ACC112 (cell line): ENCODE data around the gene CEP112.

Experiments
- H2AFZ ChIP-seq: fragments of 200-600 bp; sonication (generic); one replicate; pipeline ENCODE4 v1.6.0; 2017; ENCODE audit warnings: antibody characterized with exemption, low read length; ENCODE audit not compliant: unreplicated experiment
- H3K27ac ChIP-seq: fragments of 200-600 bp; sonication (generic); 2 replicates; pipeline ENCODE4 v1.5.1; 2014; ENCODE audit warnings: low read depth, mild to moderate bottlenecking, antibody characterized with exemption, low read length, moderate library complexity
- H3K27me3 ChIP-seq: fragments of 200-600 bp; sonication (generic); 2 replicates; pipeline ENCODE4 v1.6.1; 2014; ENCODE audit warnings: mild to moderate bottlenecking, antibody characterized with exemption, low read length, moderate library complexity, mixed read lengths; ENCODE audit not compliant: insufficient read depth
- H3K36me3 ChIP-seq: fragments of 200-600 bp; sonication (generic); 2 replicates; pipeline ENCODE4 v1.6.1; 2016; ENCODE audit warnings: mild to moderate bottlenecking, antibody characterized with exemption, low read length, moderate library complexity, mixed read lengths; ENCODE audit not compliant: insufficient read depth
- H3K4me1 ChIP-seq: fragments of 200-600 bp; sonication (generic); one replicate; pipeline ENCODE4 v1.6.1; 2016; ENCODE audit warnings: low read length, mixed read lengths; ENCODE audit not compliant: insufficient read depth, unreplicated experiment, control insufficient read depth
- H3K4me3 ChIP-seq: fragments of 200-600 bp; sonication (generic); 2 replicates; pipeline ENCODE4 v1.5.1; 2014; ENCODE audit warnings: mild to moderate bottlenecking, low read depth, low read length
- H3K79me2 ChIP-seq: fragments of 200-600 bp; sonication (generic); one replicate; pipeline ENCODE4 v1.6.0; 2016; ENCODE audit warnings: low read length; ENCODE audit not compliant: control insufficient read depth, unreplicated experiment, insufficient read depth

CEP112 gene

GRCh38 chr17:65637786-65638185 is 554.1 kb downstream of the CEP112 start:
- H3K4me3 ChIP-seq: no peak overlapping the region
- no peak overlapping the region for H3K27ac ChIP-seq
- H2AFZ ChIP-seq: no peak overlapping the region
- H3K4me1 ChIP-seq: no peaks in the 10 kb centered on the region
- H3K36me3 ChIP-seq: no peaks in the 10 kb centered on the region
- no peaks in the 10 kb centered on the region for H3K27me3 ChIP-seq
- H3K79me2 ChIP-seq: no peaks in the 10 kb centered on the region

GRCh38 chr17:65634533-65634932 is 557.4 kb downstream of the CEP112 start:
- H3K27ac ChIP-seq: no peak overlapping the region
- no peaks in the 10 kb centered on the region for H3K27me3 ChIP-seq
- H3K36me3 ChIP-seq: no peaks in the 10 kb centered on the region
- no peak overlapping the region for H3K4me3 ChIP-seq
- no peaks in the 10 kb centered on the region for H3K4me1 ChIP-seq
- H3K79me2 ChIP-seq: no peaks in the 10 kb centered on the region
- H2AFZ ChIP-seq: no peak overlapping the region

- H3K4me3 ChIP-seq: no peak overlapping the region
- no peak overlapping the region for H2AFZ ChIP-seq
- H3K27me3 ChIP-seq: no peaks in the 10 kb centered on the region
- no peak overlapping the region for H3K27ac ChIP-seq
- no peaks in the 10 kb centered on the region for H3K36me3 ChIP-seq
- H3K79me2 ChIP-seq: no peaks in the 10 kb centered on the region
- no peaks in the 10 kb centered on the region for H3K4me1 ChIP-seq
These were observed 557.9 kb downstream of the CEP112 start for GRCh38 chr17:65633988-65634387.

GRCh38 chr17:65633146-65633881 is 558.6 kb downstream of the CEP112 start:
- Histone ChIP-seq H3K27me3 (no peaks in the 10 kb centered on the region), H3K79me2 (no peaks in the 10 kb centered on the region), H3K4me1 (no peaks in the 10 kb centered on the region), H3K4me3 (no peak overlapping the region), H3K36me3 (no peaks in the 10 kb centered on the region), H3K27ac (no peak overlapping the region), H2AFZ (no peak overlapping the region)

GRCh38 chr17:65630502-65630901 is 561.4 kb downstream of the CEP112 start:
- no peaks in the 10 kb centered on the region for H3K27me3 ChIP-seq
- no peak overlapping the region for H3K27ac ChIP-seq
- H3K4me3 ChIP-seq: no peak overlapping the region
- no peak overlapping the region for H2AFZ ChIP-seq
- no peaks in the 10 kb centered on the region for H3K36me3 ChIP-seq
- H3K4me1 ChIP-seq: peaks cover 4% of the 10 kb centered on the region
- no peaks in the 10 kb centered on the region for H3K79me2 ChIP-seq

GRCh38 chr17:65629234-65629690 is 562.7 kb downstream of the CEP112 start:
- Histone ChIP-seq H3K27ac (no peak overlapping the region), H2AFZ (no peak overlapping the region), H3K79me2 (no peaks in the 10 kb centered on the region), H3K4me1 (peaks cover 4% of the 10 kb centered on the region), H3K36me3 (no peaks in the 10 kb centered on the region), H3K4me3 (no peak overlapping the region), H3K27me3 (no peaks in the 10 kb centered on the region)

- H3K4me3 ChIP-seq: no peak overlapping the region
These were observed 563.3 kb downstream of the CEP112 start for GRCh38 chr17:65628644-65629036.

GRCh38 chr17:65627891-65628643 is 563.9 kb downstream of the CEP112 start:
- H3K36me3 ChIP-seq: no peaks in the 10 kb centered on the region
- no peaks in the 10 kb centered on the region for H3K79me2 ChIP-seq
- H3K4me1 ChIP-seq: peaks cover 4% of the 10 kb centered on the region
- no peaks in the 10 kb centered on the region for H3K27me3 ChIP-seq
- H3K4me3 ChIP-seq: no peak overlapping the region
- H3K27ac ChIP-seq: no peak overlapping the region
- H2AFZ ChIP-seq: no peak overlapping the region

More at GRCh38 chr17:65628644-65629036, 563.3 kb downstream of the CEP112 start:
- Histone ChIP-seq H2AFZ (no peak overlapping the region), H3K27me3 (no peaks in the 10 kb centered on the region), H3K4me1 (peaks cover 4% of the 10 kb centered on the region), H3K27ac (no peak overlapping the region), H3K79me2 (no peaks in the 10 kb centered on the region), H3K36me3 (no peaks in the 10 kb centered on the region)

GRCh38 chr17:65627108-65627507 is 564.8 kb downstream of the CEP112 start:
- H3K79me2 ChIP-seq: no peaks in the 10 kb centered on the region
- peaks cover 4% of the 10 kb centered on the region for H3K4me1 ChIP-seq
- no peaks in the 10 kb centered on the region for H3K27me3 ChIP-seq
- H3K36me3 ChIP-seq: no peaks in the 10 kb centered on the region
- no peak overlapping the region for H2AFZ ChIP-seq
- H3K4me3 ChIP-seq: no peak overlapping the region
- no peak overlapping the region for H3K27ac ChIP-seq

GRCh38 chr17:65626451-65626850 is 565.5 kb downstream of the CEP112 start:
- Histone ChIP-seq H3K27me3 (no peaks in the 10 kb centered on the region), H3K27ac (no peak overlapping the region), H3K36me3 (no peaks in the 10 kb centered on the region), H2AFZ (no peak overlapping the region), H3K4me1 (peaks cover 4% of the 10 kb centered on the region), H3K4me3 (no peak overlapping the region), H3K79me2 (no peaks in the 10 kb centered on the region)

GRCh38 chr17:65618516-65618915 is 573.4 kb downstream of the CEP112 start:
- H3K27me3 ChIP-seq: no peaks in the 10 kb centered on the region
- no peak overlapping the region for H3K4me3 ChIP-seq
- H3K27ac ChIP-seq: no peak overlapping the region
- no peak overlapping the region for H2AFZ ChIP-seq
- H3K4me1 ChIP-seq: no peaks in the 10 kb centered on the region
- H3K36me3 ChIP-seq: no peaks in the 10 kb centered on the region
- no peaks in the 10 kb centered on the region for H3K79me2 ChIP-seq
